ENCODE results near the gene TMEM59. TPM values are rescaled to one million over a fixed set of nuclear protein-coding genes. Genes with fewer than 3 reads are reported as not detected.

Gene TMEM59
- total and polyA plus RNA-seq, 2 of the 8 experiments (the other 6 are each of a cell fraction or from before 2014, with no cell fraction given): 116 to 139 TPM

DNA sequence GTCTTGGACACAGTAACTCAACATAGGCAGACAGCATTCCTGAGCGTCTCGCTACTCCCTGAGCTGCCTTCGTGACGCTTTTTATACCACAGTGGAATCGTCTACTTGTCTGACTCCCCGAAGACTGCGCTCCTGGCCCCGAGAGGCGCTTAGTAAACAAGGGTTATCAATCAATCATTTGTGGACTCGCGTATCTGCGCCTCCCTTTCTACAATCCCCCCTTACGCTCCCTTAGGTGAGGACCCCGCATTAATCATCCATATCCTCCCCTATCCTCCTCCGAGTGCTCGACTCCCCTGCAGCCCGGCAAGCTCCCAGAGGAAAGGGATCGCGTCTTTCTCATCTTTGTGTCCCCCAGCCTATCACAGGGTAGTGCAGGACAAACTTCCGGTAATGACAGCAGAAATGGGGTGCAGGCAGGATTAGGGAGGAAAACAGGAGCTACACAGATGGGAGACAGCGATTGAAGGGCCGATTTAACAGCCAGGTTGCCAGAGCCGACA is 522 bp downstream of the TMEM59 start (continued):
- TF ChIP-seq MAFK (IDR thresholded peaks at IDR 0.05; ENCODE audit: low read depth, low read length): no peak
- TF ChIP-seq SIN3A (conservative IDR thresholded peaks at IDR 0.05 in 1 of 2, IDR thresholded peaks at IDR 0.05 in 1 of 2; ENCODE audit: low read depth in 1 of 2, low read length in 2 of 2): peak in 1 of 2 experiments; percentile 54; a peak in 2 of 4 replicates
- no peak for TF ChIP-seq TAF7 (optimal IDR thresholded peaks at IDR 0.05; ENCODE audit: borderline replicate concordance, low read depth, low read length)
- TF ChIP-seq SRF (IDR thresholded peaks at IDR 0.05; ENCODE audit: low read depth, low read length): no peak
- TF ChIP-seq EGR1 (IDR thresholded peaks at IDR 0.05; ENCODE audit: borderline replicate concordance, low read depth, low read length): no peak
- no peak for TF ChIP-seq NRF1 (IDR thresholded peaks at IDR 0.05; ENCODE audit: low read depth, low read length)
- TF ChIP-seq, protein P1, sequence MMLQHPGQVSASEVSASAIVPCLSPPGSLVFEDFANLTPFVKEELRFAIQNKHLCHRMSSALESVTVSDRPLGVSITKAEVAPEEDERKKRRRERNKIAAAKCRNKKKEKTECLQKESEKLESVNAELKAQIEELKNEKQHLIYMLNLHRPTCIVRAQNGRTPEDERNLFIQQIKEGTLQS (IDR thresholded peaks at IDR 0.05; ENCODE audit: insufficient read depth, low read depth, low read length): no peak
- TF ChIP-seq, protein P2, sequence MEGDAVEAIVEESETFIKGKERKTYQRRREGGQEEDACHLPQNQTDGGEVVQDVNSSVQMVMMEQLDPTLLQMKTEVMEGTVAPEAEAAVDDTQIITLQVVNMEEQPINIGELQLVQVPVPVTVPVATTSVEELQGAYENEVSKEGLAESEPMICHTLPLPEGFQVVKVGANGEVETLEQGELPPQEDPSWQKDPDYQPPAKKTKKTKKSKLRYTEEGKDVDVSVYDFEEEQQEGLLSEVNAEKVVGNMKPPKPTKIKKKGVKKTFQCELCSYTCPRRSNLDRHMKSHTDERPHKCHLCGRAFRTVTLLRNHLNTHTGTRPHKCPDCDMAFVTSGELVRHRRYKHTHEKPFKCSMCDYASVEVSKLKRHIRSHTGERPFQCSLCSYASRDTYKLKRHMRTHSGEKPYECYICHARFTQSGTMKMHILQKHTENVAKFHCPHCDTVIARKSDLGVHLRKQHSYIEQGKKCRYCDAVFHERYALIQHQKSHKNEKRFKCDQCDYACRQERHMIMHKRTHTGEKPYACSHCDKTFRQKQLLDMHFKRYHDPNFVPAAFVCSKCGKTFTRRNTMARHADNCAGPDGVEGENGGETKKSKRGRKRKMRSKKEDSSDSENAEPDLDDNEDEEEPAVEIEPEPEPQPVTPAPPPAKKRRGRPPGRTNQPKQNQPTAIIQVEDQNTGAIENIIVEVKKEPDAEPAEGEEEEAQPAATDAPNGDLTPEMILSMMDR (IDR thresholded peaks at IDR 0.05; ENCODE audit: control extremely low read depth in 1 of 3, insufficient read depth in 1 of 3, low read depth in 1 of 3, low read length in 3 of 3): no peak
- TF ChIP-seq SP4 (IDR thresholded peaks at IDR 0.05; ENCODE audit: low read length): no peak
- no peak for TF ChIP-seq TCF12 (IDR thresholded peaks at IDR 0.05; ENCODE audit: low read depth, low read length)
- no peak for TF ChIP-seq SAP30 (IDR thresholded peaks at IDR 0.05; ENCODE audit: insufficient read depth, insufficient replicate concordance, low read length)
- no peak for TF ChIP-seq RFX5 (IDR thresholded peaks at IDR 0.05; ENCODE audit: borderline replicate concordance, low read depth, low read length)
- no peak for TF ChIP-seq RAD21 (IDR thresholded peaks at IDR 0.05 in 1 of 2, conservative IDR thresholded peaks at IDR 0.05 in 1 of 2; ENCODE audit: low read depth in 2 of 2, low read length in 2 of 2)
- TF ChIP-seq PHF8 (conservative IDR thresholded peaks at IDR 0.05; ENCODE audit: low read depth, low read length): peak; percentile 32; the same call in 1 of the 2 replicates
- TF ChIP-seq BCL11A (IDR thresholded peaks at IDR 0.05; ENCODE audit: low read depth in 2 of 2, low read length in 2 of 2): no peak
- TF ChIP-seq POU5F1 (IDR thresholded peaks at IDR 0.05; ENCODE audit: low read depth, low read length): no peak
- no peak for TF ChIP-seq GTF2F1 (IDR thresholded peaks at IDR 0.05; ENCODE audit: borderline replicate concordance, low read depth, low read length)
- TF ChIP-seq CBX8 (IDR thresholded peaks at IDR 0.05; ENCODE audit: borderline replicate concordance, low read depth, low read length): no peak
- no peak for TF ChIP-seq ZNF274 (IDR thresholded peaks at IDR 0.05; ENCODE audit: borderline replicate concordance, extremely low read depth, low read length)
- no peak for TF ChIP-seq KDM1A (IDR thresholded peaks at IDR 0.05; ENCODE audit: borderline replicate concordance, low read length)
- TF ChIP-seq KDM4A (IDR thresholded peaks at IDR 0.05; ENCODE audit: low read depth, low read length, severe bottlenecking): peak; percentile 5
- no peak for TF ChIP-seq JUN (IDR thresholded peaks at IDR 0.05; ENCODE audit: low read depth, low read length)
